HL-60 (cell line): ENCODE measurements around the gene ZIC4.

Experiments used
- GABPA ChIP-seq: IDR thresholded peaks from 2 replicates; pipeline ENCODE4 v1.6.1; 2012; ENCODE audit warnings: low read depth
- POLR2AphosphoS5 ChIP-seq: IDR thresholded peaks from 2 replicates; pipeline ENCODE4 v1.6.1; 2012; ENCODE audit warnings: low read depth
- TF ChIP-seq, protein P1 (sequence below): IDR thresholded peaks from one replicate; pipeline ENCODE4 v1.5.1; 2011; ENCODE audit warnings: low read length, control low read depth, inconsistent platforms; ENCODE audit not compliant: insufficient read depth
- TF ChIP-seq, protein P2 (sequence below): IDR thresholded peaks from 2 replicates; pipeline ENCODE4 v1.6.1; 2012; ENCODE audit warnings: low read depth; ENCODE audit not compliant: insufficient replicate concordance

DNA sequence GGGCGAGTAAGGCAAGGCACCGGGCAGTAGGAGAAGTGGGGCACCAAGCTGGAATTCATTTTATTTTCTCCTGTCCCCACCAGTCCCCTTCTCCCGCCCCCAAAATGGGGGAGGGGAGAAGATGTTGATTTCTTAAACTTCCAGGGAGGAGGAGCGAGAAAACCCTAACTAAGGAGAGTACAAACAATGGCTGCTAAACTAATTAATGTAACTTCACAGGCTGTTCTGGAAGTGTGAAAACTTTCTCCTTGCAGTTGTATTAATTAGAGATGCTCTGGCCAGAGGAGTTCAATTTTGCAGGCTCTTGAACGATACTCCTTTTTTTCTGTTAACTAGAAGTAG is 11.5 kb downstream of the ZIC4 start:
- TF ChIP-seq, protein P1, sequence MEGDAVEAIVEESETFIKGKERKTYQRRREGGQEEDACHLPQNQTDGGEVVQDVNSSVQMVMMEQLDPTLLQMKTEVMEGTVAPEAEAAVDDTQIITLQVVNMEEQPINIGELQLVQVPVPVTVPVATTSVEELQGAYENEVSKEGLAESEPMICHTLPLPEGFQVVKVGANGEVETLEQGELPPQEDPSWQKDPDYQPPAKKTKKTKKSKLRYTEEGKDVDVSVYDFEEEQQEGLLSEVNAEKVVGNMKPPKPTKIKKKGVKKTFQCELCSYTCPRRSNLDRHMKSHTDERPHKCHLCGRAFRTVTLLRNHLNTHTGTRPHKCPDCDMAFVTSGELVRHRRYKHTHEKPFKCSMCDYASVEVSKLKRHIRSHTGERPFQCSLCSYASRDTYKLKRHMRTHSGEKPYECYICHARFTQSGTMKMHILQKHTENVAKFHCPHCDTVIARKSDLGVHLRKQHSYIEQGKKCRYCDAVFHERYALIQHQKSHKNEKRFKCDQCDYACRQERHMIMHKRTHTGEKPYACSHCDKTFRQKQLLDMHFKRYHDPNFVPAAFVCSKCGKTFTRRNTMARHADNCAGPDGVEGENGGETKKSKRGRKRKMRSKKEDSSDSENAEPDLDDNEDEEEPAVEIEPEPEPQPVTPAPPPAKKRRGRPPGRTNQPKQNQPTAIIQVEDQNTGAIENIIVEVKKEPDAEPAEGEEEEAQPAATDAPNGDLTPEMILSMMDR: no peak
- TF ChIP-seq, protein P2, sequence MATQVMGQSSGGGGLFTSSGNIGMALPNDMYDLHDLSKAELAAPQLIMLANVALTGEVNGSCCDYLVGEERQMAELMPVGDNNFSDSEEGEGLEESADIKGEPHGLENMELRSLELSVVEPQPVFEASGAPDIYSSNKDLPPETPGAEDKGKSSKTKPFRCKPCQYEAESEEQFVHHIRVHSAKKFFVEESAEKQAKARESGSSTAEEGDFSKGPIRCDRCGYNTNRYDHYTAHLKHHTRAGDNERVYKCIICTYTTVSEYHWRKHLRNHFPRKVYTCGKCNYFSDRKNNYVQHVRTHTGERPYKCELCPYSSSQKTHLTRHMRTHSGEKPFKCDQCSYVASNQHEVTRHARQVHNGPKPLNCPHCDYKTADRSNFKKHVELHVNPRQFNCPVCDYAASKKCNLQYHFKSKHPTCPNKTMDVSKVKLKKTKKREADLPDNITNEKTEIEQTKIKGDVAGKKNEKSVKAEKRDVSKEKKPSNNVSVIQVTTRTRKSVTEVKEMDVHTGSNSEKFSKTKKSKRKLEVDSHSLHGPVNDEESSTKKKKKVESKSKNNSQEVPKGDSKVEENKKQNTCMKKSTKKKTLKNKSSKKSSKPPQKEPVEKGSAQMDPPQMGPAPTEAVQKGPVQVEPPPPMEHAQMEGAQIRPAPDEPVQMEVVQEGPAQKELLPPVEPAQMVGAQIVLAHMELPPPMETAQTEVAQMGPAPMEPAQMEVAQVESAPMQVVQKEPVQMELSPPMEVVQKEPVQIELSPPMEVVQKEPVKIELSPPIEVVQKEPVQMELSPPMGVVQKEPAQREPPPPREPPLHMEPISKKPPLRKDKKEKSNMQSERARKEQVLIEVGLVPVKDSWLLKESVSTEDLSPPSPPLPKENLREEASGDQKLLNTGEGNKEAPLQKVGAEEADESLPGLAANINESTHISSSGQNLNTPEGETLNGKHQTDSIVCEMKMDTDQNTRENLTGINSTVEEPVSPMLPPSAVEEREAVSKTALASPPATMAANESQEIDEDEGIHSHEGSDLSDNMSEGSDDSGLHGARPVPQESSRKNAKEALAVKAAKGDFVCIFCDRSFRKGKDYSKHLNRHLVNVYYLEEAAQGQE: no peak
- TF ChIP-seq POLR2AphosphoS5: no peak
- no peak for TF ChIP-seq GABPA
